Cardiac ventricle fibroblast (primary cell): ENCODE measurements around the gene NMNAT2. TPM values are rescaled to one million over a fixed set of nuclear protein-coding genes. Genes with fewer than 3 reads are reported as not detected.

Experiments used
- total RNA-seq: library from RNA; depleted of rRNA; stranded (reverse); fragments of >200 nt; gene quantifications from 2 replicates; pipeline ENCODE4 v1.2.3, GENCODE V29; 2015

NMNAT2 gene
- total RNA-seq, result 7.9 and 8.0 TPM in 2 replicates

GRCh38 chr1:183417772-183418491 is at the start of gene NMNAT2:
NMNAT2 (minus strand) TSS chr1:183418380; CDS start chr1:183418267, 113 bp downstream.

Other genes with a start within 250 kb of the NMNAT2 start
- 2.2 and 3.3 TPM in 2 replicates for gene LAMC2, start 232.1 kb downstream of the NMNAT2 start, total RNA-seq
- gene SMG7, start 54.1 kb upstream of the NMNAT2 start, total RNA-seq, result 22.3 and 28.9 TPM in 2 replicates
- gene NCF2, start 172.1 kb upstream of the NMNAT2 start, total RNA-seq, result not detected in 2 replicates
- 75.8 and 90.8 TPM in 2 replicates for gene ARPC5, start 217.4 kb upstream of the NMNAT2 start, total RNA-seq
- not detected in 2 replicates for gene APOBEC4, start 234.9 kb upstream of the NMNAT2 start, total RNA-seq